K562 (cell line): ENCODE measurements around the gene WFIKKN2. TPM values are rescaled to one million over a fixed set of nuclear protein-coding genes. Genes with fewer than 3 reads are reported as not detected.

Experiments used
- ARID3B ChIP-seq: fragments of 250-450 bp; sonication (Bioruptor Pico); IDR thresholded peaks from 2 replicates; pipeline ENCODE4 v1.4.0; 2020; ENCODE audit warnings: borderline replicate concordance
- CREBBP ChIP-seq: IDR thresholded peaks from one replicate; pipeline ENCODE4 v1.6.1; 2012; ENCODE audit warnings: low read depth, mild to moderate bottlenecking, control low read depth, inconsistent platforms, low read length
- FOXJ2 ChIP-seq: fragments of 200-800 bp; sonication (Bioruptor generic); IDR thresholded peaks from 2 replicates; pipeline ENCODE4 v1.6.1; 2016; ENCODE audit warnings: missing genetic modification characterization, missing compliant biosample characterization
- MYC ChIP-seq, 2 experiments: fragments of 250-450 bp in 1 of 2; sonication (Bioruptor Pico) in 1 of 2; IDR thresholded peaks; 2 replicates each; pipeline versions ENCODE4 v1.5.1 to v1.6.1; 2012 to 2021; ENCODE audit warnings: low read depth in 2 of 2, borderline replicate concordance in 1 of 2, improper control_type of control experiment in 1 of 2, low read length in 1 of 2, mild to moderate bottlenecking in 1 of 2, moderate library complexity in 1 of 2
- RFX7 ChIP-seq: fragments of 250-450 bp; sonication (Bioruptor Pico); IDR thresholded peaks from 2 replicates; pipeline ENCODE4 v1.5.1; 2021; ENCODE audit warnings: mild to moderate bottlenecking
- SFPQ ChIP-seq: fragments of 200-400 bp; formaldehyde crosslinking; IDR thresholded peaks from 2 replicates; pipeline ENCODE4 v1.6.1; 2017; ENCODE audit warnings: mild to moderate bottlenecking, low read depth, low read length, moderate library complexity
- SRSF7 ChIP-seq: fragments of 200-400 bp; formaldehyde crosslinking; optimal IDR thresholded peaks from 2 replicates; pipeline ENCODE3; 2017; ENCODE audit warnings: mild to moderate bottlenecking, low read depth, low read length
- THAP12 ChIP-seq: fragments of 250-450 bp; sonication (Bioruptor Pico); IDR thresholded peaks from 2 replicates; pipeline ENCODE4 v1.9.0; 2021; ENCODE audit warnings: mild to moderate bottlenecking, inconsistent platforms
- polyA plus RNA-seq, 8 experiments: library from polyadenylated mRNA; depleted of rRNA in 4 of 8; stranded (reverse) in 5 of 8; unstranded in 3 of 8; fragments of >200 nt; fragmentation: Nextera tagmentation in 2 of 8; fragmentation: Illumina TruSeq in 1 of 8; extraction: Ambion mirVana in 2 of 8; extraction: Trizol in 1 of 8; gene quantifications; 2 replicates each; pipeline versions ENCODE4 v1.2.1 to v1.2.3, GENCODE V29; 2011 to 2014; ENCODE audit warnings: inconsistent platforms in 1 of 8, missing spikeins in 1 of 8
- total RNA-seq, 7 experiments: library from RNA; depleted of rRNA in 6 of 7; stranded (reverse); fragments of >200 nt in 6 of 7; fragmentation: Illumina TruSeq in 2 of 7; extraction: Trizol in 2 of 7; gene quantifications; 2 replicates each; pipeline versions ENCODE4 v1.2.1 to v1.2.3, GENCODE V29; 2011 to 2021; ENCODE audit warnings: low replicate concordance in 1 of 7

The WFIKKN2 gene
- total and polyA plus RNA-seq, 9 of the 15 experiments (the other 6 are each of a cell fraction or from before 2014, with no cell fraction given), result 0.07 TPM; not detected in 8

GRCh38 chr17:50831471-50831928, 3.9 kb upstream of the WFIKKN2 start (continued):
- TF ChIP-seq SRSF7 (no peak), RFX7 (CRISPR knock-in tag) (no peak), THAP12 (CRISPR knock-in tag) (no peak), FOXJ2 (tag) (no peak), MYC (IDR thresholded peaks at IDR 0.05; ENCODE audit: low read depth, low read length) (no peak), MYC (CRISPR knock-in tag; IDR thresholded peaks at IDR 0.05; ENCODE audit: borderline replicate concordance, low read depth) (no peak), ARID3B (CRISPR knock-in tag) (no peak), CREBBP (no peak), SFPQ (no peak)
